Left lung (tissue), 10 donors: ENCODE data around the gene DCLK2. TPM values are rescaled to one million over a fixed set of nuclear protein-coding genes. Genes with fewer than 3 reads are reported as not detected.

Experiments
- ATAC-seq: fragments of 200-7000 bp; cut with Tn5 transposase; one replicate; pipeline ENCODE4 v1.9.1; 2020; ENCODE audit warnings: moderate library complexity
- DNase-seq, 4 donors: peaks; one replicate each; pipeline ENCODE4 v3.0.0-alpha.2; 2013 to 2020
- H3K27ac ChIP-seq, 2 donors: fragments of 200-600 bp; sonication (generic) in 1 of 2; one replicate each; pipeline versions ENCODE4 v1.5.0 to v1.8.0; 2020 to 2021
- H3K27me3 ChIP-seq, 2 donors: fragments of 200-600 bp; sonication (generic) in 1 of 2; one replicate each; pipeline versions ENCODE4 v1.5.0 to v1.8.0; 2020 to 2021
- H3K36me3 ChIP-seq, 2 donors: fragments of 200-600 bp; sonication (generic) in 1 of 2; one replicate each; pipeline versions ENCODE4 v1.5.0 to v1.8.0; 2020 to 2021
- H3K4me1 ChIP-seq, 2 donors: fragments of 200-600 bp; one replicate each; pipeline ENCODE4 v1.8.0; 2021
- H3K4me3 ChIP-seq, 2 donors: fragments of 200-600 bp; sonication (generic) in 1 of 2; one replicate each; pipeline versions ENCODE4 v1.5.0 to v1.8.0; 2020 to 2021; ENCODE audit warnings: mild to moderate bottlenecking in 1 of 2
- H3K9me3 ChIP-seq, 2 donors: fragments of 200-600 bp; sonication (generic) in 1 of 2; one replicate each; pipeline versions ENCODE4 v1.5.0 to v1.8.0; 2020 to 2021
- CTCF ChIP-seq, 2 donors: fragments of 200-600 bp; sonication (generic) in 1 of 2; IDR thresholded peaks; one replicate each; pipeline versions ENCODE4 v1.5.0 to v1.8.0; 2021; ENCODE audit warnings: antibody characterized with exemption in 2 of 2
- intact Hi-C, 2 donors: fragments of 100-400 bp; cut with DNase I; formaldehyde crosslinking; loops; one replicate each; pipeline versions ENCODE4 v1.11.2 to v1.14.2; 2022
- polyA plus RNA-seq, 6 donors: library from polyadenylated mRNA; unstranded; fragments of 120-200 nt; gene quantifications; one replicate each; pipeline ENCODE4 v1.2.1, GENCODE V29; 2013; ENCODE audit not compliant: insufficient read length in 6 of 6
- total RNA-seq, 2 donors: library from RNA; stranded (reverse); fragmentation: NEBNext Ultra II Directional; extraction: Animal tissue kit (Norgen Biotek cat#: 25700); gene quantifications; one replicate each; pipeline ENCODE4 v1.2.1, GENCODE V29; 2021
- donor health status: DM: no; HTN: yes; CAD: no.
- donor health status: DM: no; HTN: no; CAD: no.

Gene DCLK2
- total and polyA plus RNA-seq, 8 donors = 2.6 to 12.9 (median 11.5) TPM

- H3K4me3 ChIP-seq = no peak overlapping the region
- H3K9me3 ChIP-seq = no peaks in the 10 kb centered on the region
- no peak for ATAC-seq
- no peak overlapping the region for H3K27ac ChIP-seq
- H3K27me3 ChIP-seq = no peaks in the 10 kb centered on the region
- no peaks in the 10 kb centered on the region for H3K36me3 ChIP-seq
- no peak for TF ChIP-seq CTCF (IDR thresholded peaks at IDR 0.05)
- no peaks in the 10 kb centered on the region for H3K4me1 ChIP-seq
- intact Hi-C loops = no loop called here
- DNase-seq = no peak
These were observed 9.8 kb upstream of the DCLK2 start for GRCh38 chr4:150068300-150068960.

- no peaks in the 10 kb centered on the region for H3K4me1 ChIP-seq
- no peaks in the 10 kb centered on the region for H3K9me3 ChIP-seq
- intact Hi-C loops = no loop called here
- H3K4me3 ChIP-seq = no peak overlapping the region
- no peak overlapping the region for H3K27ac ChIP-seq
- no peak for ATAC-seq
- DNase-seq = no peak
- no peak for TF ChIP-seq CTCF (IDR thresholded peaks at IDR 0.05)
- no peaks in the 10 kb centered on the region for H3K36me3 ChIP-seq
- no peaks in the 10 kb centered on the region for H3K27me3 ChIP-seq
These were observed 8.9 kb upstream of the DCLK2 start for GRCh38 chr4:150069353-150069752.

GRCh38 chr4:150070464-150071170 is 7.6 kb upstream of the DCLK2 start:
- intact Hi-C loops = no loop called here

GRCh38 chr4:150072471-150072870 is 5.8 kb upstream of the DCLK2 start:
- intact Hi-C loops = no loop called here
- ATAC-seq (no peak), DNase-seq (no peak)
- no peak for TF ChIP-seq CTCF (IDR thresholded peaks at IDR 0.05)
- Histone ChIP-seq H3K27ac (no peak overlapping the region), H3K9me3 (no peaks in the 10 kb centered on the region), H3K27me3 (peaks cover 0 to 11% of the 10 kb centered on the region in 2 donors), H3K4me3 (no peak overlapping the region), H3K4me1 (no peaks in the 10 kb centered on the region), H3K36me3 (no peaks in the 10 kb centered on the region)

More at GRCh38 chr4:150070464-150071170, 7.6 kb upstream of the DCLK2 start:
- no peaks in the 10 kb centered on the region for H3K4me1 ChIP-seq
- no peaks in the 10 kb centered on the region for H3K36me3 ChIP-seq
- no peak overlapping the region for H3K27ac ChIP-seq
- no peaks in the 10 kb centered on the region for H3K9me3 ChIP-seq
- no peak for TF ChIP-seq CTCF (IDR thresholded peaks at IDR 0.05)
- no peak overlapping the region for H3K4me3 ChIP-seq
- DNase-seq = no peak
- no peaks in the 10 kb centered on the region for H3K27me3 ChIP-seq
- no peak for ATAC-seq

GRCh38 chr4:150072906-150073714 is 5.1 kb upstream of the DCLK2 start:
- Histone ChIP-seq H3K27ac (no peak overlapping the region), H3K27me3 (peaks cover 0 to 18% of the 10 kb centered on the region in 2 donors), H3K36me3 (no peaks in the 10 kb centered on the region), H3K4me3 (no peak overlapping the region), H3K9me3 (no peaks in the 10 kb centered on the region), H3K4me1 (no peaks in the 10 kb centered on the region)
- TF ChIP-seq CTCF (IDR thresholded peaks at IDR 0.05) = no peak
- ATAC-seq (no peak), DNase-seq (no peak)
- intact Hi-C loops = no loop called here
